Jurkat, Clone E6-1 (cell line): ENCODE results near the gene NUTM2D. TPM values are rescaled to one million over a fixed set of nuclear protein-coding genes. Genes with fewer than 3 reads are reported as not detected.
"Not testable (repeated sequence)": the region's sequence is repeated elsewhere in the genome, so short reads cannot be mapped to it uniquely, and the experiment has no call there.

Source experiments
- DNase-seq: peaks from one replicate; pipeline ENCODE4 v3.0.0-alpha.2; 2011; ENCODE audit warnings: low read depth, low spot score
- H3K4me3 ChIP-seq: 2 replicates; pipeline ENCODE4 v1.5.1; 2011; ENCODE audit warnings: mild to moderate bottlenecking, low read length, control low read depth, moderate library complexity
- polyA plus RNA-seq: library from polyadenylated mRNA; unstranded; fragments of >200 nt; gene quantifications from one replicate; pipeline ENCODE4 v1.2.1, GENCODE V29; 2012; ENCODE audit warnings: missing spikeins; ENCODE audit not compliant: insufficient read length, insufficient read depth

NUTM2D gene, protein sequence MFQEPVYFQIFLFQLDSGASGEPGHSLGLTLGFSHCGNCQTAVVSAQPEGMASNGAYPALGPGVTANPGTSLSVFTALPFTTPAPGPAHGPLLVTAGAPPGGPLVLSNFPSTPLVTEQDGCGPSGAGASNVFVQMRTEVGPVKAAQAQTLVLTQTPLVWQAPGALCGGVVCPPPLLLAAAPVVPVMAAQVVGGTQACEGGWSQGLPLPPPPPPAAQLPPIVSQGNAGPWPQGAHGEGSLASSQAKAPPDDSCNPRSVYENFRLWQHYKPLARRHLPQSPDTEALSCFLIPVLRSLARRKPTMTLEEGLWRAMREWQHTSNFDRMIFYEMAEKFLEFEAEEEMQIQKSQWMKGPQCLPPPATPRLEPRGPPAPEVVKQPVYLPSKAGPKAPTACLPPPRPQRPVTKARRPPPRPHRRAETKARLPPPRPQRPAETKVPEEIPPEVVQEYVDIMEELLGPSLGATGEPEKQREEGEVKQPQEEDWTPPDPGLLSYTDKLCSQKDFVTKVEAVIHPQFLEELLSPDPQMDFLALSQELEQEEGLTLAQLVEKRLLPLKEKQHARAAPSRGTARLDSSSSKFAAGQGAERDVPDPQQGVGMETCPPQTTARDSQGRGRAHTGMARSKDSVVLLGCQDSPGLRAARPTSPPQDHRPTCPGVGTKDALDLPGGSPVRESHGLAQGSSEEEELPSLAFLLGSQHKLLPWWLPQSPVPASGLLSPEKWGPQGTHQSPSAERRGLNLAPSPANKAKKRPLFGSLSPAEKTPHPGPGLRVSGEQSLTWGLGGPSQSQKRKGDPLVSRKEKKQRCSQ
- 2.3 TPM for polyA plus RNA-seq

DNA sequence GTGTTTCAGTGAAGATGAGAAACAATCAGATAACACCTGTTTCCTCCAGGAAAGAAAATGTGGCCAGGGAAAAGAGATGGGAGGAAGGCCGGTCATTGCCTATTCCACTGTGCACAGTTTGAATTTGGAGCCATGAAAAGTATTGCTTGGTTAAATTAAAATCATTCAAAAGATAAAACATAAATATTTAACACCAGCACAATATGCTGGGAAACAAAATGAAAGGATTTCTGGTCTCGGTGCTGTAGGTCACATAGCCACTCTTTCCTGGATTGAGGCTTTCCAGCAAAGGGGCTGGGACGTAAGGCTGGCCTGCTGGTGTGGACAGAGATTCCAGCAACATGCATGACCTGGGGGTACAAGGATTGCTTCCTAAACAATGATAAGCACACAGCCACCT, at the start of gene NUTM2D:
Gene NUTM2D (plus strand): TSS at position 301 of the 400 bp plus-strand sequence. CDS start 522 bp downstream, outside the sequence.
- H3K4me3 ChIP-seq, DNase-seq: not testable (repeated sequence)

GRCh38 chr10:87308702-87309101, 48.8 kb upstream of the NUTM2D start:
- H3K4me3 ChIP-seq, DNase-seq: not testable (repeated sequence)

- not testable (repeated sequence) for H3K4me3 ChIP-seq, DNase-seq
Observed at GRCh38 chr10:87309657-87310056, 47.9 kb upstream of the NUTM2D start.

GRCh38 chr10:87311521-87311920, 46.0 kb upstream of the NUTM2D start:
- H3K4me3 ChIP-seq, DNase-seq: not testable (repeated sequence)

DNA sequence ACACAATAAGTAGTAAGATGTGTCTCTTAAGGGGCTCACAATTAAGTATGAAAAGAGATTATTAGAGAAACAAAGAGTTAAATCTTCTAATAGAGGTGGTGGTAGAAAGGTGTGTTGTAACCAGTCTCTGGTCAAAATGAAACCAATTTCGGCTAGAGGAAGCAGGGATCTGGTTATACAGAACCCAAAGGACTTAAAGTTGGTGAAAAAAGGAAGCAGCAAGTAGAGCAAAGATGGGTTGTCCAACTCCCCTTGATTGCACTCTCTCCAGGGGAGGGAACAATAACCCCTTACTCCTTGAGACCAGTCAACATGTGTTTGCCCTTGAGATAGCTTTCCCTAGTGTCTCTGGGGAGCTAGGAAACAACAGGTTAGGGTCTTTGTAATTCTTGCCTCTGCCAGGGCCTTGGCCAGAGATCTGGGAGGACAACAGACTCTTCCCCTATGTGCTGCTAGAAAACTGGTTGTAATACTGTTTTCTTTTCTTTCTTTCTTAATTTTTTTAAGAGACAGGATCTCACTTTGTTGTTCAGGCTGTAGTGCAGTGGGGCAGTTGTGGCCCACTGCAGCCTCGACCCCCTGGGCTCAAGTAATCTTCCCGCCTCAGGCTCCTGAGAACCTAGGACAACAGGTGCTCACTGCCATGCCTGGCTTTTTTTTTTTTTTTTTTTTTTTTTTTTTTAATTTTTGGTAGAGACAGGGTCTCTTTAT, 43.7 kb upstream of the NUTM2D start:
- not testable (repeated sequence) for DNase-seq

GRCh38 chr10:87314360-87314973, 43.1 kb upstream of the NUTM2D start:
- H3K4me3 ChIP-seq, DNase-seq: not testable (repeated sequence)

More for the DNA sequence above, 43.7 kb upstream of the NUTM2D start:
- H3K4me3 ChIP-seq = not testable (repeated sequence)

DNA sequence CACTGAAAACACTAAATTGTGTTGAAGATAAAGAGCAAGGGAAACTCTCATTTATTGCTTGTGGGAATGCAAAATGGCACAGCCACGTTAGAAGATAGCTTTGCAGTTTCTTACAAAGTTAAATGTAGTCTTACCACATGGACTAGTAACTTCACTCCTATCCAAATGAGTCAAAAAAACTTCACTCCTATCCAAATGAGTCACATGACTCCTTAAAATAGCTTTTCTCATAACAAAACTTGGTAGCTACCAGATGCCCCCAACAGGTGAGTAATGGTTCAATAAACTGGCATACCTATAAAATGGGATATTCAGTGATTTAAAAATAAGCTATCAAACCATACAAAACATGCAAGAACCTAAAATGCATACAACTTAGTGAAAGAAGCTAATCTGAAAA, 36.0 kb upstream of the NUTM2D start:
- not testable (repeated sequence) for DNase-seq, H3K4me3 ChIP-seq

GRCh38 chr10:87324559-87324958, 33.0 kb upstream of the NUTM2D start:
- DNase-seq = not testable (repeated sequence)

GRCh38 chr10:87327958-87328357, 29.6 kb upstream of the NUTM2D start:
- H3K4me3 ChIP-seq, DNase-seq: not testable (repeated sequence)

More at GRCh38 chr10:87324559-87324958, 33.0 kb upstream of the NUTM2D start:
- not testable (repeated sequence) for H3K4me3 ChIP-seq

- not testable (repeated sequence) for DNase-seq, H3K4me3 ChIP-seq
Observed at GRCh38 chr10:87329131-87329530, 28.4 kb upstream of the NUTM2D start.

GRCh38 chr10:87332687-87333086, 24.9 kb upstream of the NUTM2D start:
- not testable (repeated sequence) for DNase-seq, H3K4me3 ChIP-seq

DNA sequence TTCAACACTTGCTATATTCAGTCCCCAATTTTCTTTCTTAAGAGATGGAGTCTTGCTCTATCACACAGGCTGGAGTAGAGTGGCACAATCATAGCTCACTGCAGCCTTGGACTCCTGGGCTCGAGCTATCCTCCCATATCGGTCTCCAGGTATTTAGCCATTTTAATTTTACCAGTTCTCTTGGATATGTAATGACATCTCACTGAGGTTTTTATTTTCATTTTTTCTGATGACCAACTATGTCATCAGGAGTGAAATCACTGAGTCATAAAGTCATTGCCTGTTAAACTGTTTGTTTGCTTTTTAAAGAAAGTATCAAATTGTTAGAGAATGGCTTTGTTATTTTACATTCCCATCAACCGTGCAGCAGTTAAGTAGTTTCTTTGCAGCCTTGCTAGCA, 17.1 kb upstream of the NUTM2D start:
- not testable (repeated sequence) for H3K4me3 ChIP-seq, DNase-seq

DNA sequence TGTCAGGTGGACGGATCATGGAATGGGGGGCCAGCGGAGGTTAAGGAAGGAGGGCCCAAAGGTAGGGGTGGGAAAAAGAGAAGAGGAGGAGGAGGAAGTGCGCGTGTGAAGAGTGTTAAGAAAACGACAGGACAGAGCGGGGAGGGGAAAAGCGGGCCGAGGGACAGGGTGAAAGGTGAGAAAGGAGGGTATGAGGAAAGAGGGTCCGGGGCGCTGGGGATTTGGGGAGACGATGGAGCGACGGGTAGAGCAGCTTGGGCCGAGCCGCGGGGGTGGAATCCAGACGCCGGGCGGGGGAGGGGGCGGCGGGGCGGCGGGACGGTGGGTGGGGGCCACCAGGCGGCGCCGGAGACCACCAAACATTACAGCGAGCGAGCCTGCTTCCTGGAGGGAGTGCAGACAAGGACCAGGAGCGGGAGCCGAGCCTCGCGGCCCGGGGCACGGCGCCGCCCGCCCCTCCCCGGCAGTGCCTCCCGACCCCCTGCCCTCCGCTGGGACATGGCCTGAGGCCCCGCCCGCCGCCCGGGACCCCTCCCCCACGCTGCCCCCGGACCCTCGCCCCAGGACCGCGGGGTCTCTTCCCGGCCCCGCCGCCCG, 15.9 kb upstream of the NUTM2D start:
- H3K4me3 ChIP-seq = peak overlapping the region; percentile 52
- not testable (repeated sequence) for DNase-seq

GRCh38 chr10:87342249-87342710, 15.3 kb upstream of the NUTM2D start:
- peak overlapping the region; percentile 52 for H3K4me3 ChIP-seq
- DNase-seq = peak; percentile 80

DNA sequence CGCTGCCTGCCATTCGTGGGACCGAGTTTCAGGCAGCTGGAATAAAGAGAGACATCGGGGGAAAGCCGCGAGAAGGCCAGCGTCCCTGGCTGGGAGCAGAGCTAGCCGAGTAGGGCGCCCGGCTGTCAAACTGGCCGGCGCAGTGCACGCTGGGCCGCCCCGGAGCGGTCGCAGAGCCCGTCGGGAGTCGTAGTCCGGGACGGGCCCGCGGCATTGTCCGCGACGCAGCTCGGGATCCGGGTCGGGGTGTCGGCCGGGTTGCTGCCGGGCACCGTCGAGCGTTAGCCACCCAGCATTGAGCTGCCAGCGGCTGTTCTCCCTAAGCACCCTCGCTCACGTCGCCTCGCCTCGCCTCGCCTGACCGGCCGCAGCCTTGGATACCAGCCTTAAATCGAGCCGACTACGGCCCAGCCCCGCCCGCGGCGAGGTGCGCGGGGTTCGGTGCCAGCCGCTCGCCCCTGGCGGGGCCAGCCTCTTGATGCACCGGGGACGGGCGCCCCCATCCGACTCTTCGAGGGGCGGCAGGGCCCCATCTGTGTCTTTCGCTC, 14.8 kb upstream of the NUTM2D start:
- peak; percentile 62 for DNase-seq
- peak overlapping the region; percentile 43 for H3K4me3 ChIP-seq

DNA sequence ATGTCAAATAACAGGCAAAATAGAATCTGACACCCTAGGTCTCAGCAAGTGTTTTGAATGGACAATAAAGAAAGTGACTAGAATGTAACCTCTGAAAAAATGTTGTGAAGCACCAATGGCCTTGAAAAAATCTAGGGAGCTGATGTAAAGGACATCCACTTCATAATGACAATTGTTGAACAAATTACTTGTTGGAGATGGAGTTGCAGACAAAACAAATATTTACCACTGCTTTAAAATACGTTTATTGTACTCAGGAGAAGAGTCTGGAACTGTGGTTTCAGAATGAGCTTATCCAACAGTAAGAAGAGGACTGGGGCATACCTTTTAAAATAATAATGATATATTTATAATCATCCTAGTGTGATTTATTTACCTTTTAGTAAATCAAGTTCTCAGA, 11.8 kb upstream of the NUTM2D start:
- not testable (repeated sequence) for H3K4me3 ChIP-seq, DNase-seq

- not testable (repeated sequence) for DNase-seq, H3K4me3 ChIP-seq
Observed at GRCh38 chr10:87350161-87350560, 7.4 kb upstream of the NUTM2D start.

GRCh38 chr10:87352825-87353224, 4.7 kb upstream of the NUTM2D start:
- not testable (repeated sequence) for H3K4me3 ChIP-seq, DNase-seq
